ENCODE results near the gene CLPTM1. TPM values are rescaled to one million over a fixed set of nuclear protein-coding genes. Genes with fewer than 3 reads are reported as not detected.

CLPTM1 gene
- total RNA-seq: 10 to 100 TPM; 65.3 to 94.6 (median 79.8) TPM

- Histone ChIP-seq H3K9me3 (no peaks in the 10 kb centered on the region), H3K36me3 (peaks cover 0 to 7% (median 0%) of the 10 kb centered on the region in 4 donors), H3K4me3 (peak within 1 kb of the TSS; percentile 70 to 95 (median 88)), H3K27me3 (no peaks in the 10 kb centered on the region), H3K4me1 (peaks cover 17 to 42% (median 25%) of the 10 kb centered on the region in 4 donors), H3K27ac (peak within 1 kb of the TSS; percentile 87 to 95 (median 93))
- WGBS, 2 donors (ENCODE audit: low coverage in 1 of 2): 0% methylated on average over 10 to 54 of the region's 65 CpGs
- DNase-seq: peak; percentile 97
- TF ChIP-seq EP300 (IDR thresholded peaks at IDR 0.05; ENCODE audit: low read depth) (no peak), CTCF (IDR thresholded peaks at IDR 0.05) (peak in 2 of 5 experiments; percentile 14 to 30), POLR2AphosphoS5 (IDR thresholded peaks at IDR 0.05) (peak; percentile 73 to 94 (median 79)), POLR2A (IDR thresholded peaks at IDR 0.05) (peak; percentile 81)
- intact Hi-C loops (cut with DNase I; ENCODE audit: low total_unique reads): no loop called here
- in situ Hi-C loops (cut with MboI; ENCODE audit: low pct_ligation_motif_present in 1 of 4, low pct_unique_long_range_greater_than_20kb in 1 of 4, low sequenced_read_pairs in 3 of 4): loop anchor here in 1 of 4 donors (5.0 kb wide), 1 partner anchor 53 kb away; no protein-coding TSS in a partner anchor
Observed at GRCh38 chr19:44954649-44955504, at the start of gene CLPTM1. TSS of gene CLPTM1 (plus strand) at chr19:44955380. CDS start at chr19:44955396, 16 bp downstream.

GRCh38 chr19:44905437-44906160 lies 49.6 kb upstream of the CLPTM1 start, which contains the start of gene APOE:
TSS of gene APOE (plus strand) at chr19:44905796. CDS start at chr19:44906625, 829 bp downstream.
- H3K4me1 ChIP-seq: peaks cover 0 to 27% (median 14%) of the 10 kb centered on the region in 4 donors
- H3K27me3 ChIP-seq: peaks cover 30% of the 10 kb centered on the region
- DNase-seq: peak; percentile 33
- peaks cover 0 to 13% (median 6%) of the 10 kb centered on the region in 4 donors for H3K36me3 ChIP-seq
- no peaks in the 10 kb centered on the region for H3K9me3 ChIP-seq
- in situ Hi-C loops (cut with MboI; ENCODE audit: low pct_ligation_motif_present in 1 of 4, low pct_unique_long_range_greater_than_20kb in 1 of 4, low sequenced_read_pairs in 3 of 4) (no loop called here), intact Hi-C loops (cut with DNase I; ENCODE audit: low total_unique reads) (loop anchor here (5.0 kb wide), 1 partner anchor 37 kb away; the partner anchor contains the start of gene APOC4)
- peak within 1 kb of the TSS in 2 of 4 donors; percentile 19 to 29 for H3K4me3 ChIP-seq
- TF ChIP-seq POLR2A (IDR thresholded peaks at IDR 0.05) (peak; percentile 50), EP300 (IDR thresholded peaks at IDR 0.05; ENCODE audit: low read depth) (no peak), POLR2AphosphoS5 (IDR thresholded peaks at IDR 0.05) (peak in 1 of 3 donors; percentile 47), CTCF (IDR thresholded peaks at IDR 0.05) (no peak)
- peak within 1 kb of the TSS in 3 of 4 donors; percentile 18 to 51 (median 23) for H3K27ac ChIP-seq
- 3% methylated on average over 19 of the region's 20 CpGs; no CpG with 5 or more reads in 1 of the 2 donors for WGBS, 2 donors (ENCODE audit: low coverage in 1 of 2)

GRCh38 chr19:44907613-44908012 lies 47.6 kb upstream of the CLPTM1 start:
- H3K27me3 ChIP-seq: peaks cover 30% of the 10 kb centered on the region
- no peaks in the 10 kb centered on the region for H3K9me3 ChIP-seq
- WGBS, 2 donors (ENCODE audit: low coverage in 1 of 2): 86% methylated on average over 12 of the region's 12 CpGs; no CpG with 5 or more reads in 1 of the 2 donors
- H3K4me1 ChIP-seq: peaks cover 0 to 34% (median 18%) of the 10 kb centered on the region in 4 donors
- in situ Hi-C loops (cut with MboI; ENCODE audit: low pct_ligation_motif_present in 1 of 4, low pct_unique_long_range_greater_than_20kb in 1 of 4, low sequenced_read_pairs in 3 of 4): no loop called here
- H3K4me3 ChIP-seq: no peak overlapping the region
- H3K27ac ChIP-seq: no peak overlapping the region
- no peak for TF ChIP-seq EP300 (IDR thresholded peaks at IDR 0.05; ENCODE audit: low read depth)
- TF ChIP-seq POLR2AphosphoS5 (IDR thresholded peaks at IDR 0.05): no peak
- TF ChIP-seq POLR2A (IDR thresholded peaks at IDR 0.05): no peak
- no peak for TF ChIP-seq CTCF (IDR thresholded peaks at IDR 0.05)
- intact Hi-C loops (cut with DNase I; ENCODE audit: low total_unique reads): loop anchor here (5.0 kb wide), 1 partner anchor 35 kb away; the partner anchor contains the start of gene APOC4
- peaks cover 0 to 6% (median 2%) of the 10 kb centered on the region in 4 donors for H3K36me3 ChIP-seq
- DNase-seq: no peak

All from transverse colon (tissue), 4 donors.